Endothelial cell of umbilical vein (primary cell): Measurements from ENCODE around the gene COL13A1. TPM values are rescaled to one million over a fixed set of nuclear protein-coding genes. Genes with fewer than 3 reads are reported as not detected.

ENCODE experiments used
- BruUV-seq: library from RNA; stranded (reverse); fragments of 400-500 nt; replicated peaks from 2 replicates; lab custom pipeline; 2021; lab: Mats Ljungman, UMichigan
- CTCF ChIA-PET: fragments of 300-600, 350-600 bp; sonication (Branson Sonifier 250); formaldehyde crosslinking; loops from one replicate; lab custom pipeline; 2021; ENCODE audit warnings: antibody characterized with exemption, inconsistent platforms; lab: Charles Lee
- POLR2A ChIA-PET: fragments of 300-600, 350-600 bp; sonication (Branson Sonifier 250); formaldehyde crosslinking; loops from one replicate; lab custom pipeline; 2021; ENCODE audit warnings: antibody characterized with exemption, inconsistent platforms; lab: Charles Lee
- DNase-seq: peaks from one replicate; pipeline ENCODE4 v3.0.0-alpha.2; 2011; ENCODE audit warnings: low read depth, low spot score
- FAIRE-seq: peaks from 2 replicates; lab custom pipeline; 2011; peaks lifted over from hg19 to GRCh38; lab: Jason Lieb, UNC
- H2AFZ ChIP-seq: 2 replicates; pipeline ENCODE4 v1.6.0; 2012; ENCODE audit warnings: low read depth, low read length, control low read depth, inconsistent platforms
- H3K27ac ChIP-seq: 2 replicates; pipeline ENCODE4 v1.5.1; 2011; ENCODE audit warnings: low read depth, mild to moderate bottlenecking, control low read depth, low read length, moderate library complexity; ENCODE audit not compliant: insufficient read depth
- H3K27me3 ChIP-seq, 2 experiments: 2 replicates each; pipeline versions ENCODE4 v1.6.0 to v1.6.1; 2011; ENCODE audit warnings: low read length in 2 of 2, mixed read lengths in 1 of 2; ENCODE audit not compliant: control insufficient read depth in 2 of 2, insufficient read depth in 2 of 2
- H3K36me3 ChIP-seq, 2 experiments: 2 replicates in 1 of 2; 3 replicates in 1 of 2; pipeline ENCODE4 v1.5.1; 2011; ENCODE audit warnings: low read length in 2 of 2, mild to moderate bottlenecking in 1 of 2, moderate library complexity in 1 of 2; ENCODE audit not compliant: control insufficient read depth in 2 of 2, insufficient read depth in 2 of 2; ENCODE audit errors: extremely low read depth in 1 of 2
- H3K4me1 ChIP-seq: 3 replicates; pipeline ENCODE4 v1.5.1; 2011; ENCODE audit warnings: mild to moderate bottlenecking, low read length; ENCODE audit not compliant: control insufficient read depth, insufficient read depth; ENCODE audit errors: extremely low read depth
- H3K4me2 ChIP-seq: 2 replicates; pipeline ENCODE4 v1.6.1; 2011; ENCODE audit warnings: low read length, control low read depth, mixed read lengths; ENCODE audit not compliant: insufficient read depth
- H3K4me3 ChIP-seq, 3 experiments: fragments of 200-600 bp in 1 of 3; sonication (generic), shearing (Covaris generic) in 1 of 3; replicated peaks in 1 of 3; 2 replicates each; pipeline ENCODE4 v1.5.1; 2011 to 2016; ENCODE audit warnings: control low read depth in 3 of 3, low read length in 3 of 3, mild to moderate bottlenecking in 2 of 3, inconsistent platforms in 1 of 3, low read depth in 1 of 3, moderate library complexity in 1 of 3; ENCODE audit not compliant: insufficient read depth in 1 of 3
- H3K79me2 ChIP-seq: 2 replicates; pipeline ENCODE4 v1.6.0; 2012; ENCODE audit warnings: low read length, inconsistent platforms; ENCODE audit not compliant: control insufficient read depth, insufficient read depth
- H3K9ac ChIP-seq: replicated peaks from 2 replicates; pipeline ENCODE3; 2011; ENCODE audit warnings: low read length, control low read depth; ENCODE audit not compliant: insufficient read depth; ENCODE audit errors: extremely low read depth
- H3K9me1 ChIP-seq: replicated peaks from 3 replicates; pipeline ENCODE4 v1.6.0; 2011; ENCODE audit warnings: mild to moderate bottlenecking, low read length; ENCODE audit not compliant: control insufficient read depth, insufficient read depth; ENCODE audit errors: extremely low read depth
- H3K9me3 ChIP-seq: replicated peaks from 2 replicates; pipeline ENCODE4 v1.5.1; 2012; ENCODE audit warnings: low read length, inconsistent platforms; ENCODE audit not compliant: control insufficient read depth, insufficient read depth
- H4K20me1 ChIP-seq: replicated peaks from 2 replicates; pipeline ENCODE3; 2011; ENCODE audit warnings: mild to moderate bottlenecking, low read length; ENCODE audit not compliant: control insufficient read depth, insufficient read depth; ENCODE audit errors: extremely low read depth
- EZH2 ChIP-seq: IDR thresholded peaks from 2 replicates; pipeline ENCODE4 v1.6.1; 2012; ENCODE audit warnings: borderline replicate concordance, low read depth, mild to moderate bottlenecking, moderate library complexity, low read length, inconsistent platforms; ENCODE audit not compliant: severe bottlenecking
- FOS ChIP-seq: IDR thresholded peaks from 2 replicates; pipeline ENCODE4 v1.6.1; 2011; ENCODE audit warnings: mild to moderate bottlenecking, low read length, moderate library complexity, borderline replicate concordance; ENCODE audit not compliant: insufficient read depth
- GATA2 ChIP-seq: IDR thresholded peaks from 2 replicates; pipeline ENCODE4 v1.7.0; 2011; ENCODE audit warnings: low read depth, mild to moderate bottlenecking, moderate library complexity, mixed read lengths, low read length; ENCODE audit not compliant: insufficient read length, insufficient read depth
- JUN ChIP-seq: IDR thresholded peaks from 2 replicates; pipeline ENCODE4 v1.6.1; 2011; ENCODE audit warnings: borderline replicate concordance, low read depth; ENCODE audit not compliant: insufficient read length, insufficient read depth
- MYC ChIP-seq: IDR thresholded peaks from one replicate; pipeline ENCODE4 v1.6.1; 2011; ENCODE audit warnings: mild to moderate bottlenecking, low read depth, low read length
- POLR2A ChIP-seq: IDR thresholded peaks from 2 replicates; pipeline ENCODE4 v1.6.1; 2012; ENCODE audit warnings: low read depth, mild to moderate bottlenecking, control low read depth, low read length
- POLR2AphosphoS5 ChIP-seq: IDR thresholded peaks from 2 replicates; pipeline ENCODE4 v1.6.1; 2012; ENCODE audit warnings: low read depth, mild to moderate bottlenecking, control low read depth, low read length, moderate library complexity; ENCODE audit not compliant: insufficient read depth
- dilution Hi-C: fragments of 300-500 bp; cut with MboI; formaldehyde crosslinking; loops from one replicate; pipeline ENCODE4 v1.15.0; 2019; ENCODE audit warnings: low sequenced_read_pairs; ENCODE audit not compliant: extremely low pct_ligation_motif_present
- intact Hi-C: fragments of 100-400 bp; cut with micrococcal nuclease; formaldehyde crosslinking; loops from one replicate; pipeline ENCODE4 v1.10.0; 2022
- polyA plus RNA-seq, 4 experiments: library from polyadenylated mRNA; depleted of rRNA in 3 of 4; stranded (reverse) in 3 of 4; unstranded in 1 of 4; fragments of >200 nt; gene quantifications; 2 replicates each; pipeline versions ENCODE4 v1.2.1 to v1.2.3, GENCODE V29; 2011 to 2012; ENCODE audit warnings: missing spikeins in 1 of 4
- total RNA-seq: library from RNA; stranded (reverse); gene quantifications from 2 replicates; pipeline ENCODE4 v1.2.3, GENCODE V29; 2021
- TF ChIP-seq, protein P1 (sequence below): IDR thresholded peaks from 2 replicates; pipeline ENCODE4 v1.6.1; 2011; ENCODE audit not compliant: insufficient read depth, insufficient read length

Gene COL13A1
- total and polyA plus RNA-seq, 2 donors (not counting 3 experiments of a cell fraction or from before 2014, with no cell fraction given), result 21.4 to 47.5 TPM

GRCh38 chr10:69814251-69814650 is 12.5 kb downstream of the COL13A1 start:
- DNase-seq (no peak), FAIRE-seq (no peak)
- Histone ChIP-seq H3K27ac (no peak overlapping the region), H3K9me3 (no peaks in the 10 kb centered on the region), H2AFZ (no peak overlapping the region), H3K4me1 (peaks cover 35% of the 10 kb centered on the region), H4K20me1 (no peaks in the 10 kb centered on the region), H3K79me2 (peaks cover 93% of the 10 kb centered on the region), H3K9me1 (no peaks in the 10 kb centered on the region), H3K4me2 (no peak overlapping the region), H3K27me3 (no peaks in the 10 kb centered on the region), H3K4me3 (no peak overlapping the region), H3K9ac (no peak overlapping the region), H3K36me3 (no peaks in the 10 kb centered on the region)
- dilution Hi-C loops (no loop called here), intact Hi-C loops (no loop called here)
- CTCF ChIA-PET, result interaction anchor here (1.3 to 5.2 kb wide), 5 partner anchors 11 to 100 kb away, joined by 3 to 21 read pairs (median 10); no protein-coding TSS in a partner anchor
- POLR2A ChIA-PET, result no interaction called here
- TF ChIP-seq GATA2, result no peak
- TF ChIP-seq POLR2A, result no peak
- TF ChIP-seq FOS, result no peak
- no peak for TF ChIP-seq POLR2AphosphoS5
- TF ChIP-seq JUN, result no peak
- no TSS peak for BruUV-seq

DNA sequence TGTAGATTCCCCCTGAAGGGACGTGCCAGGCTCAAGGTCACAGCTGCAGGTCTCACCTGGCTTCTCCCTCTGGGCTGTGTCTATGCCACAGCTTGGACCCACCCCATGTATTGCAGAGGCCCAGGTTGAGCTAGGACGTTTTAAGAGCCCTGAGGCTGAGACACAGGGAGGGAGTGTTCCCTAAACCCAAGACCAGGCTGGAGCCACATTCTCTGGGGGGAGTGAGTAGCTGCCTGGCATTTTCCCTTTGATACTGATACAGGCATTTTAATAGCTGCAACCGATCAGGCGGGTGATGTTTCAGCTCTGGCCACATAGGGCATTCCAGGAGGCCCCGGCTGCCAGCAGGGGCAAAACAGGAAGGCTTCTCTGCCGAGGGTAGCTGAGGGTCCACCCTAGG is 13.4 kb downstream of the COL13A1 start:
- H2AFZ ChIP-seq, result no peak overlapping the region
- no peak for DNase-seq
- TF ChIP-seq POLR2AphosphoS5 (no peak), POLR2A (no peak), FOS (no peak), EZH2 (no peak), MYC (no peak)
- TF ChIP-seq, protein P1, sequence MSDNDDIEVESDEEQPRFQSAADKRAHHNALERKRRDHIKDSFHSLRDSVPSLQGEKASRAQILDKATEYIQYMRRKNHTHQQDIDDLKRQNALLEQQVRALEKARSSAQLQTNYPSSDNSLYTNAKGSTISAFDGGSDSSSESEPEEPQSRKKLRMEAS, result no peak
- dilution Hi-C loops, result no loop called here
- no peak overlapping the region for H3K9ac ChIP-seq
- BruUV-seq, result no TSS peak
- H3K4me3 ChIP-seq, result no peak overlapping the region
- no peak overlapping the region for H3K27ac ChIP-seq
- H3K79me2 ChIP-seq, result peaks cover 85% of the 10 kb centered on the region
- intact Hi-C loops, result no loop called here
- no peaks in the 10 kb centered on the region for H3K9me1 ChIP-seq
- ChIA-PET POLR2A (no interaction called here), CTCF (interaction anchor here (0.9 to 5.2 kb wide), 8 partner anchors 12 to 100 kb away, joined by 3 to 21 read pairs (median 5); no protein-coding TSS in a partner anchor)
- H4K20me1 ChIP-seq, result no peaks in the 10 kb centered on the region
- no peak for FAIRE-seq
- H3K27me3 ChIP-seq, result no peaks in the 10 kb centered on the region
- peaks cover 42% of the 10 kb centered on the region for H3K4me1 ChIP-seq
- H3K36me3 ChIP-seq, result no peaks in the 10 kb centered on the region
- no peaks in the 10 kb centered on the region for H3K9me3 ChIP-seq
- H3K4me2 ChIP-seq, result no peak overlapping the region
